GM12878 (cell line): ENCODE results near the gene RAB3IL1. TPM values are rescaled to one million over a fixed set of nuclear protein-coding genes. Genes with fewer than 3 reads are reported as not detected.

Source experiments
- ATAC-seq: fragments of 200-7000 bp; cut with Tn5 transposase; 3 replicates; pipeline ENCODE4 v1.9.1; 2020; ENCODE audit warnings: mild to moderate bottlenecking, moderate library complexity
- BruUV-seq: library from RNA; stranded (reverse); fragments of 400-500 nt; replicated peaks from 2 replicates; lab custom pipeline; 2021; lab: Mats Ljungman, UMichigan
- CTCF ChIA-PET: fragments of 300-600 bp; sonication (Branson Sonifier 250); formaldehyde crosslinking; extraction: SDS; loops from one replicate; lab custom pipeline; 2021; ENCODE audit warnings: inconsistent platforms; lab: Yijun Ruan, JAX
- POLR2A ChIA-PET: fragments of 350-600 bp; formaldehyde crosslinking; extraction: SDS; loops from one replicate; lab custom pipeline; 2021; ENCODE audit warnings: inconsistent platforms; lab: Charles Lee
- RAD21 ChIA-PET: fragments of 300-600 bp; sonication (Branson Sonifier 250); formaldehyde crosslinking; loops from one replicate; lab custom pipeline; 2023; ENCODE audit warnings: antibody characterized with exemption; ENCODE audit not compliant: unreplicated experiment; lab: Charles Lee
- SMC1A ChIA-PET: fragments of 300-600 bp; sonication (Branson Sonifier 250); formaldehyde crosslinking; loops from one replicate; lab custom pipeline; 2023; ENCODE audit not compliant: unreplicated experiment, uncharacterized antibody; lab: Charles Lee
- DNase-seq: peaks from one replicate; pipeline ENCODE4 v3.0.0-alpha.2; 2011; ENCODE audit warnings: low read depth, low spot score
- FAIRE-seq: peaks from 3 replicates; lab custom pipeline; 2011; peaks lifted over from hg19 to GRCh38; lab: Jason Lieb, UNC
- H2AFZ ChIP-seq: 2 replicates; pipeline ENCODE4 v1.6.0; 2011; ENCODE audit warnings: low read depth, low read length, control low read depth; ENCODE audit not compliant: control insufficient read depth
- H3K27ac ChIP-seq: 2 replicates; pipeline ENCODE4 v1.5.1; 2011; ENCODE audit warnings: control low read depth; ENCODE audit not compliant: control insufficient read depth, insufficient read depth
- H3K27me3 ChIP-seq, 2 experiments: replicated peaks in 1 of 2; 2 replicates each; pipeline versions ENCODE4 v1.6.0 to v1.6.1; 2011; ENCODE audit warnings: low read length in 1 of 2; ENCODE audit not compliant: control insufficient read depth in 2 of 2, insufficient read depth in 2 of 2
- H3K36me3 ChIP-seq, 2 experiments: 2 replicates each; pipeline ENCODE4 v1.5.1; 2011; ENCODE audit warnings: low read length in 1 of 2; ENCODE audit not compliant: control insufficient read depth in 2 of 2, insufficient read depth in 2 of 2
- H3K4me1 ChIP-seq: 2 replicates; pipeline ENCODE4 v1.6.1; 2011; ENCODE audit warnings: mild to moderate bottlenecking, low read length, moderate library complexity, mixed read lengths; ENCODE audit not compliant: control insufficient read depth, insufficient read depth
- H3K4me2 ChIP-seq: 2 replicates; pipeline ENCODE4 v1.6.0; 2011; ENCODE audit warnings: control low read depth; ENCODE audit not compliant: control insufficient read depth, insufficient read depth
- H3K4me3 ChIP-seq: fragments of 200-600 bp; sonication (generic); 2 replicates; pipeline ENCODE4 v1.5.1; 2016
- H3K79me2 ChIP-seq: 2 replicates; pipeline ENCODE4 v1.6.0; 2011; ENCODE audit warnings: low read length; ENCODE audit not compliant: control insufficient read depth, insufficient read depth
- H3K9ac ChIP-seq: 2 replicates; pipeline ENCODE4 v1.8.0; 2011; ENCODE audit warnings: low read length, control low read depth, mixed read lengths; ENCODE audit not compliant: control insufficient read depth, insufficient read depth
- H3K9me3 ChIP-seq: replicated peaks from 3 replicates; pipeline ENCODE4 v1.5.1; 2011; ENCODE audit warnings: mild to moderate bottlenecking, low read length; ENCODE audit not compliant: control insufficient read depth, insufficient read depth
- H4K20me1 ChIP-seq: 2 replicates; pipeline ENCODE4 v1.6.0; 2011; ENCODE audit not compliant: control insufficient read depth, insufficient read depth
- ATF7 ChIP-seq: fragments of 450-650 bp; IDR thresholded peaks from 2 replicates; pipeline ENCODE4 v1.6.1; 2016; ENCODE audit warnings: low read depth, mild to moderate bottlenecking
- BCL3 ChIP-seq: IDR thresholded peaks from 2 replicates; pipeline ENCODE4 v1.6.1; 2011; ENCODE audit warnings: borderline replicate concordance, low read depth, mild to moderate bottlenecking, moderate library complexity, low read length; ENCODE audit not compliant: insufficient read depth, poor library complexity, severe bottlenecking
- CEBPB ChIP-seq, 2 experiments: fragments of 150-350 bp in 1 of 2; IDR thresholded peaks; 2 replicates each; pipeline ENCODE4 v1.6.1; 2012 to 2014; ENCODE audit warnings: low read depth in 2 of 2, low read length in 2 of 2, borderline replicate concordance in 1 of 2, inconsistent platforms in 1 of 2
- CREB1 ChIP-seq: IDR thresholded peaks from 2 replicates; pipeline ENCODE4 v1.6.1; 2012; ENCODE audit warnings: low read depth, mild to moderate bottlenecking, inconsistent platforms
- SP1 ChIP-seq: IDR thresholded peaks from one replicate; pipeline ENCODE4 v1.6.1; 2011; ENCODE audit warnings: low read depth, low read length
- ZNF217 ChIP-seq: fragments of 450-650 bp; IDR thresholded peaks from 2 replicates; pipeline ENCODE4 v1.6.1; 2017; ENCODE audit warnings: antibody characterized with exemption, mild to moderate bottlenecking
- ZSCAN29 ChIP-seq: fragments of 450-650 bp; IDR thresholded peaks from 2 replicates; pipeline ENCODE4 v1.6.1; 2017; ENCODE audit warnings: mild to moderate bottlenecking, moderate library complexity
- WGBS: methylation state at CpG from one replicate; pipeline ENCODE4 v1.1.6; 2016; ENCODE audit warnings: low lambda C conversion rate; ENCODE audit not compliant: insufficient replicate concordance, insufficient coverage; ENCODE audit errors: missing lambda C conversion rate; 5-methylcytosine and 5-hydroxymethylcytosine counted together
- in situ Hi-C: fragments of 300-500 bp; cut with MboI; formaldehyde crosslinking; loops from 9 replicates; pipeline ENCODE4 v1.14.3; 2018; ENCODE audit warnings: mixed read lengths
- intact Hi-C: fragments of 100-400 bp; cut with micrococcal nuclease; formaldehyde crosslinking; loops from one replicate; pipeline ENCODE4 v1.14.2; 2022; ENCODE audit not compliant: unreplicated experiment
- polyA plus RNA-seq, 11 experiments: library from polyadenylated mRNA; depleted of rRNA in 4 of 11; unstranded in 6 of 11; stranded (reverse) in 5 of 11; fragments of >200 nt; fragmentation: Nextera tagmentation in 4 of 11; fragmentation: Illumina TruSeq in 1 of 11; extraction: Ambion mirVana in 4 of 11; extraction: Trizol in 1 of 11; gene quantifications; 1 replicate in 1 of 11; 2 replicates in 10 of 11; pipeline versions ENCODE4 v1.2.1 to v1.2.3, GENCODE V29; 2011 to 2016; ENCODE audit warnings: inconsistent platforms in 2 of 11, missing spikeins in 2 of 11, low read depth in 1 of 11
- total RNA-seq, 4 experiments: library from RNA; depleted of rRNA in 3 of 4; stranded (reverse); fragments of >200 nt in 3 of 4; fragmentation: Illumina TruSeq in 1 of 4; extraction: Trizol in 1 of 4; gene quantifications; 2 replicates each; pipeline versions ENCODE4 v1.2.1 to v1.2.3, GENCODE V29; 2013 to 2021

Gene RAB3IL1
- total and polyA plus RNA-seq, 10 of the 15 experiments (the other 5 are each of a cell fraction or from before 2014, with no cell fraction given): 0.04 TPM; not detected in 9

- H4K20me1 ChIP-seq: no peaks in the 10 kb centered on the region
- WGBS: 3% methylated on average over 2 of the region's 2 CpGs
- H3K4me3 ChIP-seq: no peak overlapping the region
- H3K4me1 ChIP-seq: no peaks in the 10 kb centered on the region
- ATAC-seq: no peak
- POLR2A ChIA-PET: no interaction called here
- H2AFZ ChIP-seq: no peak overlapping the region
- no TSS peak for BruUV-seq
- H3K9ac ChIP-seq: no peak overlapping the region
- RAD21 ChIA-PET: no interaction called here
- no peak for TF ChIP-seq ZSCAN29
- TF ChIP-seq CREB1: no peak
- TF ChIP-seq BCL3: no peak
- TF ChIP-seq ATF7: no peak
- TF ChIP-seq ZNF217: no peak
- TF ChIP-seq CEBPB (IDR thresholded peaks at IDR 0.05; ENCODE audit: borderline replicate concordance in 1 of 2, low read depth in 2 of 2, low read length in 2 of 2): no peak
- no peak for TF ChIP-seq SP1
- no peaks in the 10 kb centered on the region for H3K36me3 ChIP-seq
- H3K79me2 ChIP-seq: no peaks in the 10 kb centered on the region
- no peaks in the 10 kb centered on the region; the same call in 2 of the 3 replicates for H3K9me3 ChIP-seq
- FAIRE-seq: no peak
- H3K4me2 ChIP-seq: no peak overlapping the region
- CTCF ChIA-PET: interaction anchor here (3.6 to 4.0 kb wide), 3 partner anchors 12 to 146 kb away, joined by 10 to 19 read pairs (median 15); no protein-coding TSS in a partner anchor
- in situ Hi-C loops: no loop called here
- H3K27me3 ChIP-seq: no peaks in the 10 kb centered on the region; a peak in 2 of 4 replicates
- intact Hi-C loops: no loop called here
- SMC1A ChIA-PET: no interaction called here
- no peak overlapping the region for H3K27ac ChIP-seq
- no peak for DNase-seq
Observed at GRCh38 chr11:61935861-61936260, 18.5 kb upstream of the RAB3IL1 start.
